Left ventricle myocardium inferior (tissue), 1 donor: ENCODE results near the gene HES6. TPM values are rescaled to one million over a fixed set of nuclear protein-coding genes. Genes with fewer than 3 reads are reported as not detected.

Source experiments
- DNase-seq: peaks from one replicate; pipeline ENCODE4 v3.0.0-alpha.2; 2020
- H3K27ac ChIP-seq: fragments of 200-600 bp; replicated peaks from 2 replicates; pipeline ENCODE4 v1.8.0; 2021
- H3K27me3 ChIP-seq: fragments of 200-600 bp; 2 replicates; pipeline ENCODE4 v1.8.0; 2021; ENCODE audit warnings: low read depth
- H3K36me3 ChIP-seq: fragments of 200-600 bp; 2 replicates; pipeline ENCODE4 v1.8.0; 2021
- H3K4me1 ChIP-seq: fragments of 200-600 bp; 2 replicates; pipeline ENCODE4 v1.8.0; 2021
- H3K4me3 ChIP-seq: fragments of 200-600 bp; 2 replicates; pipeline ENCODE4 v1.8.0; 2021; ENCODE audit warnings: mild to moderate bottlenecking, moderate library complexity
- H3K9me3 ChIP-seq: fragments of 200-600 bp; replicated peaks from 2 replicates; pipeline ENCODE4 v1.8.0; 2021
- intact Hi-C: fragments of 100-400 bp; cut with micrococcal nuclease; formaldehyde crosslinking; loops from one replicate; pipeline ENCODE4 v1.11.0; 2022
- total RNA-seq: library from RNA; stranded (reverse); fragmentation: NEBNext Ultra II Directional; extraction: Animal tissue kit (Norgen Biotek cat#: 25700); gene quantifications from one replicate; pipeline ENCODE4 v1.2.1, GENCODE V29; 2021
- TF ChIP-seq, protein P1 (sequence below): fragments of 200-600 bp; IDR thresholded peaks from 2 replicates; pipeline ENCODE4 v1.8.0; 2021; ENCODE audit warnings: antibody characterized with exemption, mild to moderate bottlenecking, borderline replicate concordance
- donor health status: DM: no; HTN: yes; CAD: no; lungs with severe emphysema.

Gene HES6
- total RNA-seq, 1 donor from 2014 or later: 2.7 TPM

DNA sequence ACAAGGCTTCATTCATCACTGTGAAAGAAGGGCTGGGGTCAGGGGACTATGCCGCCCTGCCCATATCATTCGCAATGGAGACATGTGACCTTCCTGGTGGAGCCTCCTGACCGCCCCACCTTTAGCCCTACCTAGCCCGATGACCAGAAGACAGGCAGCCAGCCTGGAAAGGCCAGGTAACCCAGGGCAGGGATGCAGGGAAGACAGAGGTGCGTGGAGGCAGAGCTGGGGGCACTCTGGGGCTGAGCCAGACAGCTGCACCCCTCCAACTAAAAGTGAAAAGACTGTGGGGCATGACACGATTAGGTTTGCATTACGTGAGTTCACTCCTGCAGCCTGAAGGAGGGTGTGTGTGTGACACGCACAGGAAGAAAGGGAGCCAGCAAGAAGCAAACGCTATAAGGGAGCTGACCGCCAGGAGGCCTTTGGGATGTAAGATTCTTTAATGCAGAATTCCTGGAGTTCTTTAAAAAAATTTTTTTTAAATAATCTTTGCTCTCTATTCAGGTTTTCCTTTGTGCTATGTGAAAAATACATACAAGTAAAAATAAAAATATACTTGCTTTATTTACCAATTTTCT is 3.7 kb upstream of the HES6 start:
- Histone ChIP-seq H3K27ac (peak overlapping the region; percentile 53), H3K9me3 (no peaks in the 10 kb centered on the region), H3K4me1 (peaks cover 40% of the 10 kb centered on the region), H3K4me3 (no peak overlapping the region), H3K36me3 (peaks cover 34% of the 10 kb centered on the region), H3K27me3 (peaks cover 12% of the 10 kb centered on the region)
- TF ChIP-seq, protein P1, sequence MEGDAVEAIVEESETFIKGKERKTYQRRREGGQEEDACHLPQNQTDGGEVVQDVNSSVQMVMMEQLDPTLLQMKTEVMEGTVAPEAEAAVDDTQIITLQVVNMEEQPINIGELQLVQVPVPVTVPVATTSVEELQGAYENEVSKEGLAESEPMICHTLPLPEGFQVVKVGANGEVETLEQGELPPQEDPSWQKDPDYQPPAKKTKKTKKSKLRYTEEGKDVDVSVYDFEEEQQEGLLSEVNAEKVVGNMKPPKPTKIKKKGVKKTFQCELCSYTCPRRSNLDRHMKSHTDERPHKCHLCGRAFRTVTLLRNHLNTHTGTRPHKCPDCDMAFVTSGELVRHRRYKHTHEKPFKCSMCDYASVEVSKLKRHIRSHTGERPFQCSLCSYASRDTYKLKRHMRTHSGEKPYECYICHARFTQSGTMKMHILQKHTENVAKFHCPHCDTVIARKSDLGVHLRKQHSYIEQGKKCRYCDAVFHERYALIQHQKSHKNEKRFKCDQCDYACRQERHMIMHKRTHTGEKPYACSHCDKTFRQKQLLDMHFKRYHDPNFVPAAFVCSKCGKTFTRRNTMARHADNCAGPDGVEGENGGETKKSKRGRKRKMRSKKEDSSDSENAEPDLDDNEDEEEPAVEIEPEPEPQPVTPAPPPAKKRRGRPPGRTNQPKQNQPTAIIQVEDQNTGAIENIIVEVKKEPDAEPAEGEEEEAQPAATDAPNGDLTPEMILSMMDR: no peak
- DNase-seq: no peak
- intact Hi-C loops: no loop called here

DNA sequence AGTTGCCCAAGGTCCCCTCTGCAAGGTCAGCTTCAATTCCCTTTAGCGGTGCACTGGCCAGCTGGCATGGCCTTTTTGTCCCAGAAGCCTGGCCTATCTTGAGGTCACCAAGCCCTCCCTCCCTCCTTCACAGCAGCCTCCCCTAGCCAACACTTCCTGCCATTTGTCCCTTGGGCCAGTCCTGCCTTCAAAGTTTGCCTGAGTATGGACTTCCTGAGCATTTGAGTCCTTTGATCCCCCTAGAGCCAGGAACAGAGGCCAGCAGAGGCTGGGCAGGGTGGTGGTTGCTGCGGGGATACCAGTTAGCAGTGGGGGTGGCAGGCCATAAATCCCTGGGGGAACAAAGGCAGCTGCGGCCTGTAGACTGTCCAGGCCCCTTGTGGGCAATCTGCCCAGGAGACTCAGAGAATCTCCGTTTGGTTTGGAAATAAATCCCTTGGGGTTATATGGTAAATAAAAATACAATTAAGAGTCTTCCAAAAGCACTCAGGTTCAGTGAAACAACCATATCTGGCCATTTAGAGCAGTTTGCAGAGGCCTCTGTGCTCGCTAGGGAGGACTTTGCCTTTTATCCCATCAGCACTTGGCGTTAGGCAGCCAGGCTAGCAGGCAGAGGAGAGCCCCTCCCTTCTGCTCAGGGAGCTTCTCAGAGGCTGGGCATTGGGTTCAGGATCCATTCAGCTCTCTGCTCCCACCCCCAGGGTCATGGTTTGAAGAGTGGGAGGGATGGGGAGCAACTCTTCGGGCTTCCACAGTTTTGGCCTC is 3.1 kb upstream of the HES6 start:
- H3K36me3 ChIP-seq: peaks cover 28% of the 10 kb centered on the region
- peaks cover 40% of the 10 kb centered on the region for H3K4me1 ChIP-seq
- H3K9me3 ChIP-seq: no peaks in the 10 kb centered on the region
- DNase-seq: peak; percentile 50
- H3K27me3 ChIP-seq: peaks cover 18% of the 10 kb centered on the region
- TF ChIP-seq, protein P1: no peak
- intact Hi-C loops: no loop called here
- H3K4me3 ChIP-seq: no peak overlapping the region
- peak overlapping the region; percentile 53 for H3K27ac ChIP-seq

DNA sequence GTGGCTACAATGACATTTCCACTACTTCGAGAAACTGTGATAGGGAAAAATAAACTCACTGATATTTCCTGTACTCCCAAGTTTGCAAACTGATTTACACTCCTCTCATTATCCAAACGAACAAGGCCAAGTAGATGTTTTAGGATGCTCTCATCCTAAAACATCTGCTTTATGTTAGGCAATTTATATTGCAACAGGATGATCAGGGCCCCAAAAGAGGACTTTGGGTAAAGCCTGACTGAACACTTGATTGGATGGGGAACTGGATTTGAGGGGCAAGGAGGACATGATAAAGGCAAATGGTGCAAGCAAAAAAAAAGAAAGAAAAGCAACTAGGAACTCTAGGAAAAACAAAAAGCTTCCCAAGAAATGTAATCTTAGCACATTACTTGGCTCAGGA is 2.1 kb upstream of the HES6 start:
- Histone ChIP-seq H3K27me3 (peaks cover 26% of the 10 kb centered on the region), H3K4me1 (peaks cover 40% of the 10 kb centered on the region), H3K36me3 (peaks cover 19% of the 10 kb centered on the region), H3K27ac (peak overlapping the region; percentile 53), H3K9me3 (no peaks in the 10 kb centered on the region), H3K4me3 (no peak overlapping the region)
- TF ChIP-seq, protein P1: no peak
- intact Hi-C loops: no loop called here
- no peak for DNase-seq

- intact Hi-C loops: no loop called here
- peak; percentile 61 for DNase-seq
- Histone ChIP-seq H3K27ac (no peak overlapping the region), H3K27me3 (peaks cover 29% of the 10 kb centered on the region), H3K4me1 (peaks cover 40% of the 10 kb centered on the region), H3K9me3 (no peaks in the 10 kb centered on the region), H3K36me3 (peaks cover 11% of the 10 kb centered on the region), H3K4me3 (peak overlapping the region; percentile 77)
- TF ChIP-seq, protein P1: no peak
Observed at GRCh38 chr2:238240757-238241711, 1.2 kb upstream of the HES6 start.

DNA sequence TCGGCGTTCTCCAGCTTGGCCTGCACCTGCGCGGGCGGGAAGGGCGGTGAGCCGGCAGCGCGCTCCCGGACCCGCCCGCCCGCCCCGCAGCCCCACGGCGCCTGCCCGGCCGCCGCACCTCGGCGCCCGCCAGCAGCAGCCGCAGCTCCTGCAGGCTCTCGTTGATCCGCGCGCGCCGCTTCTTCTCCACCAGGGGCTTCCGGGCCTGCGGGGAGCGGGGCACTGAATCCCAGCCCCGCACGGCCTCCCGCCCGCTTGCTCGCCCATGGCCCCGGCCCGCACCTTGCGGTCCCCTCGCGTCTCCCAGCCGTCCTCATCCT is 335 bp downstream of the HES6 start:
- Histone ChIP-seq H3K27me3 (peaks cover 29% of the 10 kb centered on the region), H3K4me3 (peak overlapping the region; percentile 77), H3K9me3 (no peaks in the 10 kb centered on the region), H3K27ac (peak overlapping the region; percentile 64), H3K4me1 (peaks cover 42% of the 10 kb centered on the region), H3K36me3 (no peaks in the 10 kb centered on the region)
- DNase-seq: no peak
- TF ChIP-seq, protein P1: no peak
- intact Hi-C loops: no loop called here
